HG02943 (cell line): ENCODE data around the gene JMJD7.

Experiments
- ATAC-seq: cut with Tn5 transposase; IDR thresholded peaks from one replicate; pipeline ENCODE4 v1.9.1; 2021; ENCODE audit warnings: mild to moderate bottlenecking, low read depth, moderate library complexity; ENCODE audit not compliant: unreplicated experiment

Gene JMJD7

DNA sequence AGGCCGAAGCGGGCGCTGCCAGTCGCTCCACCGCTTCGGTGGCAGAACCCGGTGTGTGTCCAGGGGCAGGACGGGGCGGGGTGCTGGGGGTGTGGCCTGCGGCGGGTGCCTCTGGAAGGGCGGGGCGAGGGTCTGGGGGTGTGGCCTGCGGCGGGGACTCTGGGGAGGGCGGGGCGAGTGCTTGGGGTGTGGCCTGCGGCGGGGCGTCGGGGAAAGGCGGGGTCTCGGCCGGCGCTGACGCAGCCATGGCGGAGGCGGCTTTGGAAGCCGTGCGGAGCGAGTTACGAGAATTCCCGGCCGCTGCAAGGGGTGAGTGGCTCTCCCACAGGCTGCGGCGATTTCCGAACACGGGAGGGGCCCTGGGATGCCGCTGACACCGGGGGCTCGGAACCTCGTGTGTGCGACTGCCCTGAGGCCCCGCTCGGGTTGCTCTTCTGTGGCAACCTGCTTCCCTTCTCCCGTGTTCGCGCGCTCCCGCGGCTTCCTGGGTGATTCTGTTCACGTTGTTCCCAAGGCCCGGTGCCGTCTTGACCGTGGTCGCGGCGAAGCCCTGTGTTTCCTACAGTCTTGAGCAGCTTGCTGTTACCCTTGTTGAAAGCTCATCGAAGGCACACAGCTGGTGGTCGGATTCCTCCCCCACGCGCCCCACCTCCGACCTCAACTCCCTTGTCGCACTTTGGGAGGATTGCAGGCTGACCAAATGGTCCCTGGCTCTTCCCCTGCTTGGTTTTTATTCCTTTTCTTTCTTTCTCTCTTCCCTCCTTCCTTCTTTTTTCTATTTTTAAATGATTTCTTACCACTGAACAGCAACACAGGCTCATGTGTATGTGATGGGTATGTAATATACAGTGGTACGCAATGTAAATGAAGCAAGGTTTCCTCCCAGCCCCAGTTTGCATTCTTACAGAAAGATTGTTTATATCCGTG, at the start of gene JMJD7:
Gene JMJD7, plus strand, starts transcription at position 213 of the 927 bp plus-strand sequence. Its CDS starts 33 bp downstream, at position 246.
- no peak for ATAC-seq

DNA sequence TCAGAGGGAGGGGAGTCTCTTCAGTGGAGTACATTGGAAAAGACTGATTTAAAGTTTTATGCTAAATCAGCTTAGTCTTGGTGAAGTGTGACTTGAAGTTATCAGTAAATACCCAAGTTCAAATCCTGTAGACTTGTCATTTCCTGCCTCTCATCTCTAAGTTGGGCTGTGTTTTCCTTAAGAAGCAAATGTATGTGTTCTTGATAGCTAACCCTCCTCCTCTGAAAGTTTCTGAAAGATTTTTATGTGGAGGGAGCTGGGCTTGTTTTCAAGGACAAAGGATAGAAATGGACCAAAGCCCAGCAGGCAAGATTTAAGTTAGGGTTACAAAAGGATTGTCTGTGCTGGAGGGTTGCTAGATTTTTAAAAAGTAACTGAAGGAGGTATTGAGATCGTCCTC, 49.4 kb upstream of the JMJD7 start:
- no peak for ATAC-seq

DNA sequence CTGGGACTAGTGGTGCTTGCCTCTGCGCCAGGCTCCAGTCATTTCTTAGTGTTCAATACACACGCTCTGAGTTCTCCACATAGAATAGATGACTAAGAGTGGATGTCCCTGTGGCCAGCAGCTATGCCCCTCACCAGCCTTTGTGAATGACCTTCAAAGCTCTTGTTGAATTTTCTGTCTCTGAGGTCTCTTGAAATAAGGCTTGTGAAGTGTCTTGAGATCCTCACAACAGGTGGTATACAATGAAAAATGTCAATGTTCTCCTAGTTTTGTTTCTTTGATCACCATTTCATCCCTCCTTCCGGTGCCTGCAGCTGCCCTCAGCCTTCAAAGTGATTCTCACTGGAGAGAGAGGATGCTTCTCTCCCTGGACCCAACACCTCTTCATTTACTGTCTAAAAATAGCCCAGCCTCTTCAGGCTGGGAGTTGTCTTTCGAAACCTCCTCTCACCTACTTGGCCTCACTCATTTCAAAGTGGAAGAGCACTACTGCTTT, 48.2 kb upstream of the JMJD7 start:
- no peak for ATAC-seq

DNA sequence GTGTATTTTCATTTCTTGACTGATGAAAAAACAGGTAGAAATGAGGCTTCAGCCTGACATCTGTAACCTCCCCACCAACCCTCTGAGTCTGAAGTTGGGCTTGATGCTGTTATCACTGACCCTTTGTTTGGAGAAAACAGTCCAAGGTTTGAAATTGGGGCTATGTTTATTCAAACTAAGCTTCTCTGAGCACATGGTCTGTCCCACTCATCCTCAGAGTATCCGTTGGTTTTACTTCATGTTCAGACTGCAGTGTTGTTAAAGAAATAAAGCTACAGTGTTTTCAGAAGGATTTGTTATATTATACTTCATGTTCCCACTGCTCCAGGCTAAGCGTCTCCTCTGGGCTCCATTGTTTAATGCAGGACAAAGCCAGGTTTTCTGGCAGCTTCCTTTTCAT, 47.6 kb upstream of the JMJD7 start:
- no peak for ATAC-seq

DNA sequence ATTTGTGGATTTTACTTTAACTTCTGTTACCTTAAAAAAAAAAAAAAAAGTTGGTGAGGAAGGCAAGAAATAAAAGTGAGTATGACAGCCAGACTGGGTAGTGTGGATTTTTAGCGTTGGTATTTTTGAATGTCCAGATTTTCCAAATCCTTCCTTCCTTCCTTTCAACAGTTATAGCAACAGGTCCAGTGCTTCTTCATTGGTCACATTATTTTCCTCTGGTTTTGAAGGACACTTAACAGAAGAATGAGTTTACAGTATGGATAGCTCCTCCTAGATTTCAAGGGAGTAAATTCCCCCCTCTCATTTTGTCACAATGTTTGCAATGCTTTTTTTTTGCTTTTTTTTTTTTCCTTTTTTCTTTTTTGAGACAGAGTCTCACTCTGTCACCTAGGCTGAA, 47.2 kb upstream of the JMJD7 start:
- ATAC-seq: no peak

DNA sequence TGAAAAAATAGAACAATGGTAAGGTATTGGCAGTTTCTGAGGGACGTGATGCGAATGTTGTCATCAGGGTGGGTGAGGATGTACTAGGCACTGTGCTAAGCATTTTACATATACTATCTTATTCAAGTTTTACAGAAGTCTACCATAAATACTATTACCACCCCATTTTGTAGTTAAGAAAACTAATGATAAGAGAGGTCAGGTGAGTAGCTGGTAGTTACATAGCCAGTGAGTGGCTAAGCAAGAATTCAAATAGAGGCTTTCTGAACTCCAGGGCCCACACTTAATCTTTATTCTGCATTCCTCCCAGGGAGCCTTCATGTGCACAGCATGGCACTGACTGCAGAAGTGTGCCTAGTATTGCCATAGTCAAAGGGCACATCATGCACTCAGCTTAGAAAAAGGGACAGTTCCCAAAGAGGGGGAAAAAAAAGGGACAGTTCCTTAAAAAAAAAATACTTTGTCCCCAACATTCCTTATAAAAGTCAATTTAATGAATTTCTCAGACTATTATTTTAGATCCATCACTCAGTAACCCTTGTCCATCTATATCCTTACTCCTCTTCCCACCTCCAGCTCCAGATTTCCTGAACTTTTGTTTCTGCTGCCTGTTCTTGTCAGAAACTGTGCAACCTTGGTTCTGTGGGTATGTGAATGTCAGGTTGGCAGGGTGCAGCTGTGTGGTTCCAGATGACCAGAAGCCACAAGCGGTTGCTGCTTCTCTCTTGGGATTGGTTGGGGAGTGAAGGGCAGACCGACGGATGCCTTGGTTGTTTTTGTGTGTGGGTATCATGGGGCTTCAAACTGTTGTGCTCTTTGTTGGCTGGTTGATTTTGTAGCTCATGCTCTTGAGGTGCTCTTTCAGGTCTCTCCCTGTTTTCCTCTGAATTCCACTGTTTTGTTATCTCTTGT, 45.3 kb upstream of the JMJD7 start:
- peak; percentile 62 for ATAC-seq

DNA sequence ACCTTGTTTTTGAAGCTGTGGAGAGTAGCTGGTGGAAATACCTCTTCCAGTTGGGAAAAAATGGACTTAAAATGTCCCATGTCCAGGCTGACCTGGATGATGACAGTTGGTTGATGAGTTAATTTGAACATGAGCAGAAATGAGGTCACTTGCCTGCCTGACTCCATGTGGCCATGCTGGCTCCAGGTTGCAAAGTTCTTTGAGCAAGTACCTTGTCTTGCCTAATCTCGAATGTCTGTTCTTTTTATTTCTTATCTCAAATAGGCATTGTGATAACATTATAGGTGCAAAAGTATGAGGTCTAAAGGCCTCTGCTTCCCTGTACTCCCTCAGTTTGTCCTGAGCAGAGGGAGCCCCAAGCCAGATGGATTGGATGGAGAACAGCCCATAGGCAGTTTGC, 44.6 kb upstream of the JMJD7 start:
- ATAC-seq: no peak

DNA sequence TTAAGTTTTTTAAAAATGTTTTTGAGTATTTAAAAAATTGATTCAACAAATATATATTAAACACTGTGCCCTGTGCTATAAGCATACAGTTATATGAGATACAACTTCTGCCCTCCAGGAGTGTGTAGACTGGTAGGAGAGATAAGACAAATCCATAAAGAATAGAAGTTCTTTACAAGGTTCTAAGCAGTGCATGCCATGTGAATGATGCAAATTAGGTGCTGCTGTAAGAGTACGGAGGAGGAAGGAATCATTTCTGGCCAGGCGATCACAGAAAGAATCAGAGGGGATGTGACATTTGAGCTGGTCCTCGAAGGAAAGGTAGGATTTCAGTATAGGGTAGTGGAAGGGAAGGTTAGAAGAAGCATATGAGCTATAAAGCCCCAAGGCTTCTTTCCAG, 39.6 kb upstream of the JMJD7 start:
- no peak for ATAC-seq

DNA sequence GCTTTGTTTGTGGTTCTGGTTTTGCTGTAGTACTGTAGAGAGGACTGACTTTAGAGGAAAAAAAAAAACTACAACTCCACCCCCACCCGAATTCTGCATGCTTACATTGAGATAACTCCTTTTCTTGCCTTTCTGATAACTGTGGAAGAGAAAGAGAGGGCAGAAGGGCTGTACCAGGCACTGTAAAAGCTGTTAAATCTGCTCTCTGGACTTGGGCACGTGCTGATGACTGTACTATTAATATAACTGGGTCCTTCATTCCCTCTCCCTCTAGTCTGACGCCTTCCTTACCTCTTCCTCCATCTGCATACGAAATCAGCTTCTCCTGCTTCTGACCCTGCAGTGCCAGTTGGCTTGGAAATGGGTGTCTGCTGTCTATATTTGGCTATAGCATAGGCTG, 38.7 kb upstream of the JMJD7 start:
- no peak for ATAC-seq

DNA sequence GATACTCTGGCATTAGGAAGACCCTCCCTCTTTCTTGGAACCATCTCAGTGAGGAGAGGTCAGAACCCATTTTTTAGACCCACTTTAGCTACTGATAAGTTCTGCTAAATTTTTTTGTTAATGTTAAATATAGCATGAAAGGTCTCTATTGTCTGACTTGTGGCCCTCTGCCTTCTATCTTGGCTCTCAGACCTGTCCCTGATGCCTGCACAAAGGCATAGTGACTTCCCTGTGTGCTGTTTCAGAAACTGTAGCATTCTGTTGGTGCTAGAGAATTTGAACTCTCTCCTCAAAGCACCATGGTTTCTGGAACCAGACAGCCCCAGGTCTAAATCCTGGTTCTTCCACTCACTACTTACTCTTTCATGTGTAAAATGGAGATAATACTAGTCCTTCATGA, 38.2 kb upstream of the JMJD7 start:
- no peak for ATAC-seq

DNA sequence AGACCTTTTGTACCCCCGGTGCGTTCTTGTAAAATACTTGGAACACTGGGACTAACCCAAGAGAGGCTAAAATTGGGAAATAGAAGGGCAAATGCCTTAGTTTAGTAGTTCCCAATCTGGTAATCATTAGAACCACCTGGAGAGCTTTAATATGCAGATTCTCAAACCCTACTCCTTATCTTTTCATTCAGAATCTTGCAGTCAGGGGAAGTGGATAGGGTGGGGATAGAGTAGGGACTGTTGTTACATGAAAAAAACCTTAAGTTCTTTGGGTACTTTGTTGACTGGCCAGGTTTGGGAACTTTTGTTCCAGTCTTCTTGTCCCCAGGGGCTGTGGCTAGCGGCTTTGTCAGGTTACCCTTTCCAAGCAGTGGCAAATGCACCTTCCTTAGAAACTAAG, 37.7 kb upstream of the JMJD7 start:
- no peak for ATAC-seq

DNA sequence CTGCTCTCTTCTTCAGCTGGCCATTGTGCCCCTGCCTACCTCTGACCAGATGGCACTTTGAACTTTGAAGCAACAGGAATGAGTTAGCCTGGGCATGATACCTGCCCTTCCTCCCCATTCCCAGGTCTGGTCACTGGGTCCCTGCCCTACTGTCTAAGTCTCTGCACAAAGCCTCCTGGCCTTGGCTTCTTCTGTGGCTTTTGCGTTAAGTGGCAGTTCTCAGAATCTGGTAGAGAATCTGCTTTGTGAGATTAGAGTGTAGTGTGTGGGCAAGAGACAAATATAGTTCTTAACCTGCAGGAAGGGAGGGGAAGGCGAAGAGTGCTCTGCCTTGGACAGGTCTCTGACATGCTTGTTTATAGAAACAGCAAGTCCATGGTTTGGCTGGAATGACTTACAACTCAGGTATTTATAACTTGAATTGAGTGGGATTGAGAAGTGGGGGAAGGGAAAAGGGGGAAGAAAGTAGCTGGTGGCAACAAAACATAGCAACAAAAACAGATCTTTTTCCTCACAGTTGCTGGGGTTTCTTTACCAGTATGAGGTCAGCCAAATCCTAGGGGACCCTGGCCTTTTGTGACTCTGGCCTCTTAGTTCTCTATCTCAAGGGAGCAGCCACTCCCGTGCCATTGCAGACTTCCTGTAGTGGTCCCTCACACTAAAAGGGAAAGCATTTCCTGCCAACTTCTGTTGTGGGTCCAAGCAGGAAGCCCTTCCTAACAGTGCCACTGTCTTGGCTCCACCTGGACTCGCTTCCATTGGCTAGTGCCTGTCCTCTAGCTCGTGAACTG, 36.9 kb upstream of the JMJD7 start:
- ATAC-seq: no peak

DNA sequence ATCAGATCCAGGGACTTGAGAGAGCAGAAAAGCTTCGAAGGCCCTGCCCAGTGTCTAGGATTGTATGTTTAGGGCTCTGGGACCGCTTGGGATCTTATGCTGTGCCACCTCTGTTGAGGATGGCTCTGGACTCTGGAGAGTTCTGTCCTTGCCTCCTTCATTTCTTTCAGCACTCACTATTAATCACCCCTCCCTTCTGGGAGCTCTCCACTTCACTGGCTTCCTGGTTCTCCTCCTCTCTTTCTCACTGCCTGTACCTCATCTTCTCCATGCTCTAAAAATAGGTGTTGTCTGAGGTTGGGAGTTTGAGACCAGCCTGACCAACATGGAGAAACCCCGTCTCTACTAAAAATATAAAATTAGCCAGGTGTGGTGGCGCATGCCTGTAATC, 36.4 kb upstream of the JMJD7 start:
- no peak for ATAC-seq

DNA sequence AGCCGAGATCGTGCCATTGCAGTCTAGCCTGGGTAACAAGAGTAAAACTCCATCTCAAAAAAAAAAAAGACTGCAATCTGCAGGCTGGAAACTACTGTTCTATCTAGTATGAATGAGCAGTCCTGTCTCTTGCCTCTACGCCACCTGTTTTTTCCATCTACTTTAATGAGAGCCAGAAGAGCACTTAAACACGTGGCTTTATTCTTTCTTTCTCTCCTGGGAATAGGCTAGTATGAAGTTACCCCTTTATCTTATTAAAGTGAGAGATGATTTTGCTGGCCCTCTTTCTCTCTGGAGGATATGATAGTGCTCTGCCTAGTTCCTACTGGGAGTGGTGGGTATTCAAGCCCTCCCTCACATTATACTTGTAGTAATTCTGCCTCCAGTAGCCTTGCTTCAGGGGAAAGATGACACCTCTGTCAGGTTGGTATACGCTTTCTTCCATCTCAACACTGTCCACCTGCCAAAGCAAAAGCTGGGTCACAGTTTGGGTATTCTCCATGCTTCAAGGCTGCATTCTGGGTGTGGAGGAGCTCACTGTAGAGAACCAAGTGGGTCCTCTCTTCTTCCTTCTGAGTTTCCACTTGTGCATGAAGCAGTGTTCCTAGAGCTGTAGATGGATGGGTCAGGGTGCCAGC, 35.8 kb upstream of the JMJD7 start:
- no peak for ATAC-seq

DNA sequence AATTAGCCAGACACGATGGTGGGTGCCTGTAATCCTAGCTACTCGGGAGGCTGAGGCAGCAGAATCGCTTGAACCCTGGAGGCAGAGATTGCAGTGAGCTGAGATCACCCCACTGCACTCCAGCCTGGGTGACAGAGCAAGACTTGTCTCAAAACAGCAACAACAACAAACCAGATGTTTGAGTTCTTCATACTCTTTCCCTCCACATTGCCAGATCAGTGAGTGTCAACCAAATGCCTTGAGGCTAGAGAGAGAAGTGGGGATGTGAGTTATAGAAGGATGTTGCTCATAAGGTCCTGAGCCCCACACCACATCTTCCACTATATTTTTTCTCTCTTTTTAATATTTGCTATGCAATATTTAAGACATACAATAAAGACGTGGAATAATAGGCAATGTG, 33.8 kb upstream of the JMJD7 start:
- no peak for ATAC-seq

DNA sequence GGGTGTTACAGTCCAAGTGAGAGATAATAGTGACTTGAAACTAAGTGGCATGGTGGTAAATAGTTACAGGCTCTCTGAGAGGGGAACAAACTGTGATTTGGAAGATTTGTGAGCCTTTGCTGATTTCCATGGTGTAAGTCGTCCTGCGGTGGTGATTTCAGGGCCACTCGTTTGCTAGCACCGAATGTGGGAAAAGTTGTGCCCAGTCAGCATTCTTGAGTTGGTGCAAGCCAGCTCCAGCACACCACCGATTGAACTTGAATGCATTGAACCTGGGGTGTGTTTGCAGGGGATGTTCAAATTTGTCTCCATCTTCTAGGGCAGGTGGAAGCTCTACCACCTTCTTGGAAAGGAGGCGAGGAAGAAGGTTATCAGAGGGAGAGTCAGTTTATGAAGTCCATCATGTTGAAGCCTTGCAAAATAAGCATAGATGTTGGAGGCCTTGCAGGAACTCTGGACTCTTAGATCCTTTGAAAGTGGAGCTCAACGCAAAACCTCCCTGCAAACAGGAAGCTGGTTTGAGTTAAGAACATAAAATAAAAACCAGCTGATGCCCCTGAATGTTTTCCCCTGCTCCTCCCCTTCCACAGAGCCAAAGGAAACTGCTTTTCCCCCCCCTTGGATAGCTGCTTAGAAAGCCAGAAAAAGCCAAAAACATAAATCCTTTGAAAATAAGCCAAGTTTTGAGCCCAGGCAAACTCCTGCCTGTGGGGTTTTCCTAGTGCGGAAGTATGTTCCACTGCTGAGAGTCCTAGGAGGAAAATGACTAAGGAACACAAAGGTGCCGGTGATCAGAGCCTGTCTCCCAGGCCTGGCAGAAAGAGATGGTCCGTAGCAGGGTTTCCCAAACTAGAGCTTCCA, 31.7 kb upstream of the JMJD7 start:
- no peak for ATAC-seq

DNA sequence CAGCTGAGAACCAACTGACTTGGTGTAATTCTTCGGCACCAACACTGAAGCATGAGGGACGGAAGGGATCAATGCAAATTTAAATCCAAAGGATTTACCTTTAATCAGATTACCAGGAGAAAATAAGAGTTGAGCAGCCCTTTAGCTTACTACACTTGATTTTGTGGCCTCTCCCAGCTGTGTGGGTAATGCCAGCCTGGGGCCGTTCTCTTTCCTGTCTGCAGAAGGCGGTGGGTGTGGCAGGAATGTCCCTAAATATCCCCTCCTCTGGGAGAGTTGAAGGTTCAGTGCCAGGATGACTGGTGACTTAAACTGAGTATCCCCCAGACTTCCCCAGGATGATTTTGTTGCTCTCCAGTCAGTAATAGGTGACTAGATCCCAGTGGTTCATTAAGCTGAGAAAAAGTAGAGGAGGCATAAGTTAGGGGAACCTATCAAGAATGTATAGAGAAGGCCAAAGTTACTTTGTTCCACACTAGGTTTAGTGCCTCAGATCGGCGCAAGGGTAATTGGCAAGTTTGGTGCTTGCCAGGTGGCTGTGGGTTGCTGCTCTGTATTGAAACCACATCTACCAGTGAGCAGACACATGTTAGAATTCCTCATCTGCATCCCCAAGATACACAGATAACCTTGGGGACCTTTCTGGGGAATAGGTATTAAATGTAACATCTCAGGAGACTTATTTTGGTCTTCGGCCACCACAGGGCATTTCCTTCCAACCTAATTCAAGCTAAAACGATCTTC, 30.5 kb upstream of the JMJD7 start:
- no peak for ATAC-seq
